Epithelial cell of proximal tubule (primary cell): ENCODE measurements around the gene RAB11FIP4. TPM values are rescaled to one million over a fixed set of nuclear protein-coding genes. Genes with fewer than 3 reads are reported as not detected.
"Not testable (repeated sequence)": the region's sequence is repeated elsewhere in the genome, so short reads cannot be mapped to it uniquely, and the experiment has no call there.

Experiments used
- DNase-seq: peaks from one replicate; pipeline ENCODE4 v3.0.0-alpha.2; 2011; ENCODE audit warnings: low read depth
- H3K4me3 ChIP-seq: 2 replicates; pipeline ENCODE4 v1.5.1; 2011; ENCODE audit warnings: low read depth, mild to moderate bottlenecking, low read length
- CTCF ChIP-seq: conservative IDR thresholded peaks from 2 replicates; pipeline ENCODE4 v1.5.1; 2012; ENCODE audit warnings: low read depth, mild to moderate bottlenecking, low read length
- total RNA-seq: library from RNA; depleted of rRNA; stranded (reverse); fragments of >200 nt; gene quantifications from 2 replicates; pipeline ENCODE4 v1.2.3, GENCODE V29; 2015

RAB11FIP4 gene
- total RNA-seq, 1 donor from 2014 or later, result 15.1 TPM

GRCh38 chr17:31433811-31434726 lies 42.6 kb downstream of the RAB11FIP4 start:
- no peak for TF ChIP-seq CTCF

GRCh38 chr17:31434727-31435050 lies 43.2 kb downstream of the RAB11FIP4 start:
- H3K4me3 ChIP-seq, result no peak overlapping the region
- DNase-seq, result no peak
- no peak for TF ChIP-seq CTCF

More at GRCh38 chr17:31433811-31434726, 42.6 kb downstream of the RAB11FIP4 start:
- DNase-seq, result no peak
- H3K4me3 ChIP-seq, result no peak overlapping the region

GRCh38 chr17:31435581-31435980 lies 44.1 kb downstream of the RAB11FIP4 start:
- no peak for TF ChIP-seq CTCF
- no peak for DNase-seq
- H3K4me3 ChIP-seq, result no peak overlapping the region

GRCh38 chr17:31437720-31438400 lies 46.4 kb downstream of the RAB11FIP4 start:
- DNase-seq, result no peak

GRCh38 chr17:31439716-31440115 lies 48.2 kb downstream of the RAB11FIP4 start:
- DNase-seq, result no peak
- TF ChIP-seq CTCF, result no peak
- no peak overlapping the region for H3K4me3 ChIP-seq

More at GRCh38 chr17:31437720-31438400, 46.4 kb downstream of the RAB11FIP4 start:
- no peak for TF ChIP-seq CTCF
- H3K4me3 ChIP-seq, result no peak overlapping the region

- H3K4me3 ChIP-seq, result no peak overlapping the region
- no peak for DNase-seq
- TF ChIP-seq CTCF, result no peak
These were observed 50.8 kb downstream of the RAB11FIP4 start for GRCh38 chr17:31442276-31442675.

GRCh38 chr17:31442856-31443255 lies 51.4 kb downstream of the RAB11FIP4 start:
- H3K4me3 ChIP-seq, DNase-seq: not testable (repeated sequence)
